Measurements from ENCODE around the gene FRMPD2. TPM values are rescaled to one million over a fixed set of nuclear protein-coding genes. Genes with fewer than 3 reads are reported as not detected.

The FRMPD2 gene
- total RNA-seq, 1 experiment from 2014 or later: not detected

- no peak for TF ChIP-seq EZH2 (IDR thresholded peaks at IDR 0.05; ENCODE audit: borderline replicate concordance, low read depth, low read length, poor library complexity, severe bottlenecking)
- TF ChIP-seq, protein P1, sequence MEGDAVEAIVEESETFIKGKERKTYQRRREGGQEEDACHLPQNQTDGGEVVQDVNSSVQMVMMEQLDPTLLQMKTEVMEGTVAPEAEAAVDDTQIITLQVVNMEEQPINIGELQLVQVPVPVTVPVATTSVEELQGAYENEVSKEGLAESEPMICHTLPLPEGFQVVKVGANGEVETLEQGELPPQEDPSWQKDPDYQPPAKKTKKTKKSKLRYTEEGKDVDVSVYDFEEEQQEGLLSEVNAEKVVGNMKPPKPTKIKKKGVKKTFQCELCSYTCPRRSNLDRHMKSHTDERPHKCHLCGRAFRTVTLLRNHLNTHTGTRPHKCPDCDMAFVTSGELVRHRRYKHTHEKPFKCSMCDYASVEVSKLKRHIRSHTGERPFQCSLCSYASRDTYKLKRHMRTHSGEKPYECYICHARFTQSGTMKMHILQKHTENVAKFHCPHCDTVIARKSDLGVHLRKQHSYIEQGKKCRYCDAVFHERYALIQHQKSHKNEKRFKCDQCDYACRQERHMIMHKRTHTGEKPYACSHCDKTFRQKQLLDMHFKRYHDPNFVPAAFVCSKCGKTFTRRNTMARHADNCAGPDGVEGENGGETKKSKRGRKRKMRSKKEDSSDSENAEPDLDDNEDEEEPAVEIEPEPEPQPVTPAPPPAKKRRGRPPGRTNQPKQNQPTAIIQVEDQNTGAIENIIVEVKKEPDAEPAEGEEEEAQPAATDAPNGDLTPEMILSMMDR (conservative IDR thresholded peaks at IDR 0.05; ENCODE audit: low read depth, low read length): no peak
- no peaks in the 10 kb centered on the region for H3K36me3 ChIP-seq (ENCODE audit: insufficient read depth, low read length, poor library complexity, severe bottlenecking)
- no peak overlapping the region for H3K4me3 ChIP-seq (ENCODE audit: low read depth, low read length, poor library complexity, severe bottlenecking)
- BruUV-seq (replicated peaks): no TSS peak
- intact Hi-C loops (cut with micrococcal nuclease; ENCODE audit: unreplicated experiment): no loop called here
- H3K27me3 ChIP-seq (replicated peaks; ENCODE audit: insufficient read depth, low read depth, low read length, poor library complexity): no peaks in the 10 kb centered on the region
- no peaks in the 10 kb centered on the region for H3K9me3 ChIP-seq (ENCODE audit: low read depth, low read length, poor library complexity, severe bottlenecking)
- no peak overlapping the region for H3K27ac ChIP-seq (ENCODE audit: low read depth, low read length, poor library complexity, severe bottlenecking)
- H3K4me1 ChIP-seq (ENCODE audit: insufficient read depth, low read length, poor library complexity, severe bottlenecking): no peaks in the 10 kb centered on the region
- no peak for DNase-seq (ENCODE audit: low spot score)
- ChIA-PET POLR2A (ENCODE audit: low non-redundant PET) (no interaction called here), CTCF (no interaction called here)
These were observed 8.0 kb downstream of the FRMPD2 start for GRCh38 chr10:48266528-48266927.

DNA sequence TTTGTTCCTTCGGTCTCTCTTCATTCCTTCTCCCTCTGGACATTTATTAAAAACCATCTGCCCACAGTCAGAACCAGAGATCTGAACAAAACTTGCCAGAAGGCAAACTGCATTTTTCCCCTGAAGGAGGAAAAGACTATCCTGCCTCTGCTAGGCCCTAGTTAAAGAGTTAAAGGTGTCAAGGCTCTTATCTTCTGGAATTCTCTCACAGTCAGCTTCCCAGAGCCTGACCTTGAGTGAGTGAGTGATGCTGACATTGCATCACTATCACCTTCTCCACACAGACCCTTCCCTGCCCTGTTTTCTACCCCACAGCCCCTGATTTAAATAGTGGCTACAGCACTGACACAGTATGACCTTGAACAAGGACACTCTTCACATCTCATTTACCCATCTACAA, 16.4 kb downstream of the FRMPD2 start:
- H3K27me3 ChIP-seq (replicated peaks; ENCODE audit: insufficient read depth, low read depth, low read length, poor library complexity): no peaks in the 10 kb centered on the region
- peaks cover 7% of the 10 kb centered on the region for H3K4me1 ChIP-seq (ENCODE audit: insufficient read depth, low read length, poor library complexity, severe bottlenecking)
- ChIA-PET POLR2A (ENCODE audit: low non-redundant PET) (interaction anchor here (0.5 kb wide), 1 partner anchor 913 kb away, joined by 4 read pairs; no protein-coding TSS in a partner anchor), CTCF (no interaction called here)
- BruUV-seq (replicated peaks): no TSS peak
- TF ChIP-seq EZH2 (IDR thresholded peaks at IDR 0.05; ENCODE audit: borderline replicate concordance, low read depth, low read length, poor library complexity, severe bottlenecking): no peak
- TF ChIP-seq, protein P1 (conservative IDR thresholded peaks at IDR 0.05; ENCODE audit: low read depth, low read length): no peak
- H3K4me3 ChIP-seq (ENCODE audit: low read depth, low read length, poor library complexity, severe bottlenecking): no peak overlapping the region
- H3K27ac ChIP-seq (ENCODE audit: low read depth, low read length, poor library complexity, severe bottlenecking): no peak overlapping the region
- H3K9me3 ChIP-seq (ENCODE audit: low read depth, low read length, poor library complexity, severe bottlenecking): no peaks in the 10 kb centered on the region
- no peaks in the 10 kb centered on the region for H3K36me3 ChIP-seq (ENCODE audit: insufficient read depth, low read length, poor library complexity, severe bottlenecking)
- intact Hi-C loops (cut with micrococcal nuclease; ENCODE audit: unreplicated experiment): no loop called here
- DNase-seq (ENCODE audit: low spot score): no peak

GRCh38 chr10:48257407-48257961, 17.0 kb downstream of the FRMPD2 start:
- no peak overlapping the region for H3K4me3 ChIP-seq (ENCODE audit: low read depth, low read length, poor library complexity, severe bottlenecking)
- no peak for DNase-seq (ENCODE audit: low spot score)
- H3K27me3 ChIP-seq (replicated peaks; ENCODE audit: insufficient read depth, low read depth, low read length, poor library complexity): no peaks in the 10 kb centered on the region
- intact Hi-C loops (cut with micrococcal nuclease; ENCODE audit: unreplicated experiment): loop anchor here (1.0 kb wide), 1 partner anchor 24 kb away; no protein-coding TSS in a partner anchor
- H3K27ac ChIP-seq (ENCODE audit: low read depth, low read length, poor library complexity, severe bottlenecking): no peak overlapping the region
- no TSS peak for BruUV-seq (replicated peaks)
- H3K9me3 ChIP-seq (ENCODE audit: low read depth, low read length, poor library complexity, severe bottlenecking): no peaks in the 10 kb centered on the region
- ChIA-PET CTCF (no interaction called here), POLR2A (ENCODE audit: low non-redundant PET) (no interaction called here)
- peaks cover 8% of the 10 kb centered on the region for H3K4me1 ChIP-seq (ENCODE audit: insufficient read depth, low read length, poor library complexity, severe bottlenecking)
- no peaks in the 10 kb centered on the region for H3K36me3 ChIP-seq (ENCODE audit: insufficient read depth, low read length, poor library complexity, severe bottlenecking)
- no peak for TF ChIP-seq EZH2 (IDR thresholded peaks at IDR 0.05; ENCODE audit: borderline replicate concordance, low read depth, low read length, poor library complexity, severe bottlenecking)
- TF ChIP-seq, protein P1 (conservative IDR thresholded peaks at IDR 0.05; ENCODE audit: low read depth, low read length): no peak
